MM.1S (cell line): Measurements from ENCODE around the gene LHPP.

ENCODE experiments used
- DNase-seq: peaks from one replicate; pipeline ENCODE4 v3.0.0-alpha.2; 2015
- H2AFZ ChIP-seq: fragments of 300-600 bp; sonication (generic); 2 replicates; pipeline ENCODE4 v1.6.0; 2016; ENCODE audit warnings: antibody characterized with exemption, low read length
- H3F3A ChIP-seq: fragments of 300-600 bp; sonication (generic); 2 replicates; pipeline ENCODE4 v1.6.1; 2016; ENCODE audit warnings: mild to moderate bottlenecking, antibody characterized with exemption, low read length, moderate library complexity, mixed read lengths; ENCODE audit not compliant: insufficient read depth
- H3K27ac ChIP-seq: fragments of 300-600 bp; sonication (generic); 2 replicates; pipeline ENCODE4 v1.5.1; 2016; ENCODE audit warnings: mild to moderate bottlenecking, low read length
- H3K27me3 ChIP-seq: fragments of 300-600 bp; sonication (generic); replicated peaks from 2 replicates; pipeline ENCODE4 v1.6.0; 2016; ENCODE audit warnings: low read length; ENCODE audit not compliant: insufficient read depth
- H3K36me3 ChIP-seq: fragments of 300-600 bp; sonication (generic); replicated peaks from 2 replicates; pipeline ENCODE4 v1.6.1; 2016; ENCODE audit warnings: mild to moderate bottlenecking, low read length, mixed read lengths; ENCODE audit not compliant: insufficient read depth
- H3K4me1 ChIP-seq: fragments of 300-600 bp; sonication (generic); 2 replicates; pipeline ENCODE4 v1.6.1; 2016; ENCODE audit warnings: low read length, mixed read lengths
- H3K4me2 ChIP-seq: fragments of 300-600 bp; sonication (generic); 2 replicates; pipeline ENCODE4 v1.6.0; 2016; ENCODE audit warnings: low read depth, low read length
- H3K4me3 ChIP-seq: fragments of 300-600 bp; sonication (generic); 2 replicates; pipeline ENCODE4 v1.5.1; 2016; ENCODE audit warnings: low read length, mixed read lengths
- H3K79me2 ChIP-seq: fragments of 300-600 bp; sonication (generic); 2 replicates; pipeline ENCODE4 v1.6.1; 2016; ENCODE audit warnings: mixed run types, low read length, mixed read lengths
- H3K9ac ChIP-seq: fragments of 300-600 bp; sonication (generic); 2 replicates; pipeline ENCODE4 v1.6.1; 2016; ENCODE audit warnings: low read length, mixed read lengths
- H3K9me2 ChIP-seq: fragments of 300-600 bp; sonication (generic); replicated peaks from 2 replicates; pipeline ENCODE4 v1.6.1; 2016; ENCODE audit warnings: mild to moderate bottlenecking, low read length, mixed read lengths; ENCODE audit not compliant: insufficient read depth
- H3K9me3 ChIP-seq: fragments of 300-600 bp; sonication (generic); replicated peaks from 2 replicates; pipeline ENCODE4 v1.6.1; 2016; ENCODE audit warnings: mild to moderate bottlenecking, low read length, mixed read lengths; ENCODE audit not compliant: insufficient read depth
- H4K20me1 ChIP-seq: fragments of 300-600 bp; sonication (generic); 2 replicates; pipeline ENCODE4 v1.6.1; 2016; ENCODE audit warnings: mild to moderate bottlenecking, low read length, moderate library complexity, mixed read lengths; ENCODE audit not compliant: insufficient read depth
- EZH2 ChIP-seq: fragments of 300-600 bp; sonication (generic); optimal IDR thresholded peaks from 2 replicates; pipeline ENCODE3; 2017; ENCODE audit warnings: low read depth, mild to moderate bottlenecking, antibody characterized with exemption, low read length, mixed read lengths
- EZH2phosphoT487 ChIP-seq: fragments of 300-600 bp; sonication (generic); IDR thresholded peaks from 2 replicates; pipeline ENCODE4 v1.6.1; 2018; ENCODE audit warnings: antibody characterized with exemption, low read length
- TF ChIP-seq, protein P1 (sequence below): fragments of 300-600 bp; sonication (generic); IDR thresholded peaks from 2 replicates; pipeline ENCODE4 v1.5.1; 2016; ENCODE audit warnings: antibody characterized with exemption, low read length, mixed read lengths

Gene LHPP

DNA sequence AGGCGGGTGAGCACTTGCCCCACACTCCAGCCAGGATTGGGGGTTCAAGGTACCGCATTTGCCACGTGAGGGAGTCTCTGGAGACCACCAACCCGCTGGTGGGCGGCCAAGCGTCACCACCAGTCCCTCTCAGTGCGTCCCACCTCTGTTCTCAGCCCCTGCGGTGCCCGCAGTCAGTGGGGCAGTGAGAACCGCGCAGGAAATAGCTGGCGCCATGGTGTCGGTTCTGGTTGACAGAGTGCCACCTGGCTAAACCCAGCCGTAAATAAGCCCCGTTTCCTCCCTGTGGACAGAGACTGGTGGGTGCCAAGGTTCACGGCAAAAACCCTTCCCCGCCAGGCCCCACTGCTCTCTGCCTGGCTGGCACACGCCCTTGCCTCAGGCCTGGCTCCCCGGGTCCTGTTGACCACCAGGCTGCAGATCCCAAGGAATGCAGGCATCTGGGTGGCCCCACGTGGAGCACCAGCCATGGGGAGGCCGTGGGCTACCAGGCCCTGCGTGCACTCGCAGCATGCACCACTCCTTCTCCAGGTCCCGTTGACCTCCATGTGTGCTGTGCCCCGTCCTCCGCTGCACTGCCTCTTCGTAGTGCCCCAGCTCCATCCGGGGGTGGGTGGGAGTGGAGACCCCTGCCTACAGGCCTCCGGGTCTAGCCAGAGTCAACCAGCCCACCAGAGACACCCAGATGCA is 140.0 kb downstream of the LHPP start:
- DNase-seq, result no peak
- H2AFZ ChIP-seq, result no peak overlapping the region
- H3K4me3 ChIP-seq, result no peak overlapping the region
- H3K27ac ChIP-seq, result no peak overlapping the region
- H3K9me3 ChIP-seq, result no peaks in the 10 kb centered on the region
- no peaks in the 10 kb centered on the region for H4K20me1 ChIP-seq
- H3K27me3 ChIP-seq, result no peaks in the 10 kb centered on the region
- TF ChIP-seq, protein P1, sequence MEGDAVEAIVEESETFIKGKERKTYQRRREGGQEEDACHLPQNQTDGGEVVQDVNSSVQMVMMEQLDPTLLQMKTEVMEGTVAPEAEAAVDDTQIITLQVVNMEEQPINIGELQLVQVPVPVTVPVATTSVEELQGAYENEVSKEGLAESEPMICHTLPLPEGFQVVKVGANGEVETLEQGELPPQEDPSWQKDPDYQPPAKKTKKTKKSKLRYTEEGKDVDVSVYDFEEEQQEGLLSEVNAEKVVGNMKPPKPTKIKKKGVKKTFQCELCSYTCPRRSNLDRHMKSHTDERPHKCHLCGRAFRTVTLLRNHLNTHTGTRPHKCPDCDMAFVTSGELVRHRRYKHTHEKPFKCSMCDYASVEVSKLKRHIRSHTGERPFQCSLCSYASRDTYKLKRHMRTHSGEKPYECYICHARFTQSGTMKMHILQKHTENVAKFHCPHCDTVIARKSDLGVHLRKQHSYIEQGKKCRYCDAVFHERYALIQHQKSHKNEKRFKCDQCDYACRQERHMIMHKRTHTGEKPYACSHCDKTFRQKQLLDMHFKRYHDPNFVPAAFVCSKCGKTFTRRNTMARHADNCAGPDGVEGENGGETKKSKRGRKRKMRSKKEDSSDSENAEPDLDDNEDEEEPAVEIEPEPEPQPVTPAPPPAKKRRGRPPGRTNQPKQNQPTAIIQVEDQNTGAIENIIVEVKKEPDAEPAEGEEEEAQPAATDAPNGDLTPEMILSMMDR, result no peak
- TF ChIP-seq EZH2 (no peak), EZH2phosphoT487 (no peak)
- H3F3A ChIP-seq, result no peaks in the 10 kb centered on the region
- H3K36me3 ChIP-seq, result no peaks in the 10 kb centered on the region
- H3K4me1 ChIP-seq, result no peaks in the 10 kb centered on the region
- H3K4me2 ChIP-seq, result no peak overlapping the region
- no peak overlapping the region for H3K9ac ChIP-seq
- no peaks in the 10 kb centered on the region for H3K79me2 ChIP-seq
- H3K9me2 ChIP-seq, result no peaks in the 10 kb centered on the region

DNA sequence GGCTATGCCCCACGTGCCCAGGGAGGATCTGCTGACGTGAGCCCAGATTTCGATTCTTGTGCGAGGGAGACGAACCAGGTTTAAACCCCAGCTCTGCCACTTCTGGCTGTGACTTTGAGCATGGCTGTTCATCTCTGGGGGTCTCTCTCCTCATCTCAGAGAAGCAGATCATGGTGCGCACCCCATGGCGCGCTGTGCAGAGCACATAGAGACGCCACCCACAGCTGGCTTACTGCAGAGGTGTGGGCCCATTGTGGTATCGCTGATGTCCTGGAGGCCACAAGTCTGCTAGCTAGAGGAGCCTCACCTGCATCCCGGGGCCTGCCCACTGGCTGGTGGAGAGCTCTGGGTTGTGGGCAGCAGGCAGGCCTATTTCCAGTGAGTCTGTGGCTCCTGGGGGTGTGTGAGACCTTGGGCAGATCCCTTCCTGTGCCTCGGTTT is 140.5 kb downstream of the LHPP start:
- Histone ChIP-seq H3K9me3 (no peaks in the 10 kb centered on the region), H3K4me1 (no peaks in the 10 kb centered on the region), H4K20me1 (no peaks in the 10 kb centered on the region), H3K4me2 (no peak overlapping the region), H3K79me2 (no peaks in the 10 kb centered on the region), H2AFZ (no peak overlapping the region), H3K9me2 (no peaks in the 10 kb centered on the region), H3K9ac (no peak overlapping the region), H3K27ac (no peak overlapping the region), H3K4me3 (no peak overlapping the region), H3K27me3 (no peaks in the 10 kb centered on the region), H3F3A (no peaks in the 10 kb centered on the region), H3K36me3 (no peaks in the 10 kb centered on the region)
- TF ChIP-seq EZH2phosphoT487, result no peak
- TF ChIP-seq, protein P1, result no peak
- no peak for TF ChIP-seq EZH2
- no peak for DNase-seq

DNA sequence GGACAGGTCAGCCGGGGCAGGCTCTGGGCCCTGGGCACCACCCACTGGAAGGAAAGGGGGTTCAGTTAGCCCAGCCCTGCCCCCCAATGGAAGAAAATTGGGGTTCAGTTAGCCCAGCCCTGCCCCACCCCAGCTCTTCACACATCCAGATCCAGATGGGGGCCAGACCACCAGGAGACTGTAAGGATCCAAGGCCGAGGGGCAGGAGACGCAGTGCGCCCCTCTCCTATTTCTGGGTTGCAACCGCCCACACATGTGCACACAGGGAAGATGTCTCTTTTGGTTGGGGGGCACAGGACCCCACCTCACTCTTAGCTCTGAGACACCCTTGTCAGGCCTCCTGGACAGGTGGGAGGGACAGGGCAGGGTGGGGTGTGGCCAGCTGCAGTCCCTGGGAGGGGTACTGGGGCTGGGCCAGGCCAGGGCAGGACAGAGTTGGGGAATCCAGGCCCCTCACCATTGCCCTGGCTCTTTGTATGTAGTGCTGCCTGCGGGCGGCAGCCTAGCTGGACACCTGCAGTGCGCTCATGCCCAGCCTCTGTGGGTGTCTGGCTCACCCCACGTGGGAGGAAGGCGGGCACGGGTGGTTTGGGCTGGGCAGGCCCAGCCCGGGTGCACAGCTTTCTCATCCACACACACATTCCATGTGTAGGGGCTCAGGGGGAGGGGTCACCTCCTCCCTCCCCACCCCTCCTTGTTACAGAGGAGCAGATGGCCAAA is 141.2 kb downstream of the LHPP start:
- Histone ChIP-seq H3K4me1 (no peaks in the 10 kb centered on the region), H3K27me3 (no peaks in the 10 kb centered on the region), H3K36me3 (no peaks in the 10 kb centered on the region), H3K9ac (no peak overlapping the region), H3F3A (no peaks in the 10 kb centered on the region), H2AFZ (no peak overlapping the region), H3K4me3 (no peak overlapping the region), H3K4me2 (no peak overlapping the region), H4K20me1 (no peaks in the 10 kb centered on the region), H3K9me2 (no peaks in the 10 kb centered on the region), H3K27ac (no peak overlapping the region), H3K79me2 (no peaks in the 10 kb centered on the region), H3K9me3 (no peaks in the 10 kb centered on the region)
- no peak for DNase-seq
- TF ChIP-seq, protein P1, result no peak
- TF ChIP-seq EZH2phosphoT487 (no peak), EZH2 (no peak)
